Measurements from ENCODE around the gene PAGR1. TPM values are rescaled to one million over a fixed set of nuclear protein-coding genes. Genes with fewer than 3 reads are reported as not detected.

PAGR1 gene
- total and polyA plus RNA-seq, 5 donors: 13.7 to 33.8 (median 16.0) TPM

Other genes with a start within 250 kb of the PAGR1 start
- 1 to 10 TPM; 1.3 to 3.4 (median 2.9) TPM for gene SPN, start 152.9 kb upstream of the PAGR1 start, total RNA-seq
- gene SPN, start 152.9 kb upstream of the PAGR1 start, polyA plus RNA-seq: 2.6 TPM
- gene QPRT, start 137.0 kb upstream of the PAGR1 start, total RNA-seq: 10 to 100 TPM; 20.4 to 53.5 (median 39.7) TPM
- gene QPRT, start 137.0 kb upstream of the PAGR1 start, polyA plus RNA-seq: 44.3 TPM
- 1 to 10 TPM in 1 of 4 donors, under 1 TPM in 3; 0.62 to 1.1 (median 0.73) TPM for gene C16orf54, start 70.2 kb upstream of the PAGR1 start, total RNA-seq
- 0.23 TPM for gene C16orf54, start 70.2 kb upstream of the PAGR1 start, polyA plus RNA-seq
- gene ZG16, start 37.9 kb upstream of the PAGR1 start, total RNA-seq: not detected
- gene ZG16, start 37.9 kb upstream of the PAGR1 start, polyA plus RNA-seq: not detected
- 10 to 100 TPM; 19.0 to 53.8 (median 41.6) TPM for gene KIF22, start 25.4 kb upstream of the PAGR1 start, total RNA-seq
- gene KIF22, start 25.4 kb upstream of the PAGR1 start, polyA plus RNA-seq: 89.6 TPM
- gene MAZ, start 9.6 kb upstream of the PAGR1 start, total RNA-seq: 100 to 1,000 TPM in 3 of 4 donors, 10 to 100 TPM in 1; 82.3 to 113 (median 104) TPM
- gene MAZ, start 9.6 kb upstream of the PAGR1 start, polyA plus RNA-seq: 69.3 TPM
- gene PRRT2, start 4.0 kb upstream of the PAGR1 start, total RNA-seq: 1 to 10 TPM; 2.5 to 5.0 (median 4.4) TPM
- 4.8 TPM for gene PRRT2, start 4.0 kb upstream of the PAGR1 start, polyA plus RNA-seq
- gene MVP, start 4.3 kb downstream of the PAGR1 start, total RNA-seq: 10 to 100 TPM; 48.2 to 73.9 (median 64.0) TPM
- gene MVP, start 4.3 kb downstream of the PAGR1 start, polyA plus RNA-seq: 50.6 TPM
- 100 to 1,000 TPM in 2 of 4 donors, 10 to 100 TPM in 2; 86.7 to 109 (median 99.1) TPM for gene CDIPT, start 47.1 kb downstream of the PAGR1 start, total RNA-seq
- gene CDIPT, start 47.1 kb downstream of the PAGR1 start, polyA plus RNA-seq: 106 TPM
- gene SEZ6L2, start 83.4 kb downstream of the PAGR1 start, total RNA-seq: 1 to 10 TPM; 1.5 to 3.6 (median 2.1) TPM
- gene SEZ6L2, start 83.4 kb downstream of the PAGR1 start, polyA plus RNA-seq: 0.36 TPM
- gene ASPHD1, start 84.3 kb downstream of the PAGR1 start, total RNA-seq: under 1 TPM in 3 of 4 donors, not detected in 1; 0.24 to 0.50 (median 0.28) TPM
- 0.14 TPM for gene ASPHD1, start 84.3 kb downstream of the PAGR1 start, polyA plus RNA-seq
- 10 to 100 TPM in 2 of 4 donors, 1 to 10 TPM in 2; 7.3 to 12.8 (median 9.2) TPM for gene KCTD13, start 110.1 kb downstream of the PAGR1 start, total RNA-seq
- 7.1 TPM for gene KCTD13, start 110.1 kb downstream of the PAGR1 start, polyA plus RNA-seq
- 10 to 100 TPM; 79.7 to 90.4 (median 82.1) TPM for gene TMEM219, start 145.9 kb downstream of the PAGR1 start, total RNA-seq
- 97.4 TPM for gene TMEM219, start 145.9 kb downstream of the PAGR1 start, polyA plus RNA-seq
- gene TAOK2, start 157.7 kb downstream of the PAGR1 start, total RNA-seq: 10 to 100 TPM; 37.2 to 40.1 (median 39.4) TPM
- 38.3 TPM for gene TAOK2, start 157.7 kb downstream of the PAGR1 start, polyA plus RNA-seq
- 10 to 100 TPM; 11.6 to 21.7 (median 17.5) TPM for gene HIRIP3, start 179.5 kb downstream of the PAGR1 start, total RNA-seq
- 19.1 TPM for gene HIRIP3, start 179.5 kb downstream of the PAGR1 start, polyA plus RNA-seq
- gene INO80E, start 180.1 kb downstream of the PAGR1 start, total RNA-seq: 10 to 100 TPM; 32.7 to 44.6 (median 37.1) TPM
- gene INO80E, start 180.1 kb downstream of the PAGR1 start, polyA plus RNA-seq: 59.1 TPM
- under 1 TPM; 0.40 to 0.59 (median 0.47) TPM for gene DOC2A, start 194.9 kb downstream of the PAGR1 start, total RNA-seq
- gene DOC2A, start 194.9 kb downstream of the PAGR1 start, polyA plus RNA-seq: 0.77 TPM
- not detected for gene C16orf92, start 207.0 kb downstream of the PAGR1 start, total RNA-seq
- gene C16orf92, start 207.0 kb downstream of the PAGR1 start, polyA plus RNA-seq: not detected
- gene TLCD3B, start 215.1 kb downstream of the PAGR1 start, total RNA-seq: not detected
- gene TLCD3B, start 215.1 kb downstream of the PAGR1 start, polyA plus RNA-seq: not detected
- 1,000 to 10,000 TPM; 2,625 to 3,581 (median 3,363) TPM for gene ALDOA, start 249.6 kb downstream of the PAGR1 start, total RNA-seq
- gene ALDOA, start 249.6 kb downstream of the PAGR1 start, polyA plus RNA-seq: 3,115 TPM

Measured in right cardiac atrium (tissue), 5 donors.